Nephron progenitor cell (in vitro differentiated cells): Measurements from ENCODE around the gene C17orf113.

ENCODE experiments used
- DNase-seq: peaks from one replicate; pipeline ENCODE4 v3.0.0; 2021
- H3K27ac Mint-ChIP-seq: 2 replicates; pipeline ENCODE4 v1.8.0; 2021; ENCODE audit warnings: mild to moderate bottlenecking, moderate library complexity, mixed read lengths
- H3K27me3 Mint-ChIP-seq: 2 replicates; pipeline ENCODE4 v1.8.0; 2021; ENCODE audit warnings: mild to moderate bottlenecking, low read depth, mixed read lengths; ENCODE audit not compliant: poor library complexity
- H3K36me3 Mint-ChIP-seq: 2 replicates; pipeline ENCODE4 v1.8.0; 2021; ENCODE audit warnings: low read depth, mixed read lengths
- H3K4me1 Mint-ChIP-seq: 2 replicates; pipeline ENCODE4 v1.8.0; 2021; ENCODE audit warnings: mixed read lengths
- H3K4me3 Mint-ChIP-seq: 2 replicates; pipeline ENCODE4 v1.8.0; 2021; ENCODE audit warnings: mild to moderate bottlenecking, moderate library complexity, mixed read lengths
- H3K9me3 Mint-ChIP-seq: 2 replicates; pipeline ENCODE4 v1.8.0; 2021; ENCODE audit warnings: mild to moderate bottlenecking, moderate library complexity, mixed read lengths
- TF ChIP-seq, protein P1 (sequence below): fragments of 200-600 bp; sonication (generic); IDR thresholded peaks from 2 replicates; pipeline ENCODE4 v1.5.0; 2021; ENCODE audit warnings: antibody characterized with exemption

Gene C17orf113

GRCh38 chr17:42056635-42057034 is 6.2 kb upstream of the C17orf113 start:
- no peaks in the 10 kb centered on the region for H3K36me3 Mint-ChIP-seq
- TF ChIP-seq, protein P1, sequence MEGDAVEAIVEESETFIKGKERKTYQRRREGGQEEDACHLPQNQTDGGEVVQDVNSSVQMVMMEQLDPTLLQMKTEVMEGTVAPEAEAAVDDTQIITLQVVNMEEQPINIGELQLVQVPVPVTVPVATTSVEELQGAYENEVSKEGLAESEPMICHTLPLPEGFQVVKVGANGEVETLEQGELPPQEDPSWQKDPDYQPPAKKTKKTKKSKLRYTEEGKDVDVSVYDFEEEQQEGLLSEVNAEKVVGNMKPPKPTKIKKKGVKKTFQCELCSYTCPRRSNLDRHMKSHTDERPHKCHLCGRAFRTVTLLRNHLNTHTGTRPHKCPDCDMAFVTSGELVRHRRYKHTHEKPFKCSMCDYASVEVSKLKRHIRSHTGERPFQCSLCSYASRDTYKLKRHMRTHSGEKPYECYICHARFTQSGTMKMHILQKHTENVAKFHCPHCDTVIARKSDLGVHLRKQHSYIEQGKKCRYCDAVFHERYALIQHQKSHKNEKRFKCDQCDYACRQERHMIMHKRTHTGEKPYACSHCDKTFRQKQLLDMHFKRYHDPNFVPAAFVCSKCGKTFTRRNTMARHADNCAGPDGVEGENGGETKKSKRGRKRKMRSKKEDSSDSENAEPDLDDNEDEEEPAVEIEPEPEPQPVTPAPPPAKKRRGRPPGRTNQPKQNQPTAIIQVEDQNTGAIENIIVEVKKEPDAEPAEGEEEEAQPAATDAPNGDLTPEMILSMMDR: no peak
- no peak overlapping the region for H3K27ac Mint-ChIP-seq
- H3K9me3 Mint-ChIP-seq: no peaks in the 10 kb centered on the region
- peaks cover 88% of the 10 kb centered on the region for H3K4me1 Mint-ChIP-seq
- no peak overlapping the region for H3K4me3 Mint-ChIP-seq
- DNase-seq: no peak
- H3K27me3 Mint-ChIP-seq: peaks cover 15% of the 10 kb centered on the region

GRCh38 chr17:42055496-42055895 is 5.1 kb upstream of the C17orf113 start:
- no peak overlapping the region for H3K27ac Mint-ChIP-seq
- peak overlapping the region; percentile 65 for H3K4me3 Mint-ChIP-seq
- peaks cover 93% of the 10 kb centered on the region for H3K4me1 Mint-ChIP-seq
- TF ChIP-seq, protein P1: no peak
- peak; percentile 46 for DNase-seq
- no peaks in the 10 kb centered on the region for H3K9me3 Mint-ChIP-seq
- no peaks in the 10 kb centered on the region for H3K36me3 Mint-ChIP-seq
- H3K27me3 Mint-ChIP-seq: peaks cover 21% of the 10 kb centered on the region

- TF ChIP-seq, protein P1: no peak
- Mint-ChIP-seq H3K27me3 (peaks cover 21% of the 10 kb centered on the region), H3K27ac (peak overlapping the region; percentile 39), H3K4me1 (peaks cover 89% of the 10 kb centered on the region), H3K4me3 (peak overlapping the region; percentile 65), H3K36me3 (no peaks in the 10 kb centered on the region), H3K9me3 (no peaks in the 10 kb centered on the region)
- DNase-seq: no peak
Observed at GRCh38 chr17:42055027-42055426, 4.6 kb upstream of the C17orf113 start.

GRCh38 chr17:42053731-42054500 is 3.5 kb upstream of the C17orf113 start:
- peak; percentile 52 for DNase-seq
- H3K27me3 Mint-ChIP-seq: peaks cover 21% of the 10 kb centered on the region
- H3K36me3 Mint-ChIP-seq: no peaks in the 10 kb centered on the region
- no peak overlapping the region for H3K27ac Mint-ChIP-seq
- TF ChIP-seq, protein P1: no peak
- H3K4me3 Mint-ChIP-seq: peak overlapping the region; percentile 89
- peaks cover 90% of the 10 kb centered on the region for H3K4me1 Mint-ChIP-seq
- H3K9me3 Mint-ChIP-seq: no peaks in the 10 kb centered on the region

- Mint-ChIP-seq H3K27me3 (peaks cover 21% of the 10 kb centered on the region), H3K4me3 (peak overlapping the region; percentile 89), H3K36me3 (no peaks in the 10 kb centered on the region), H3K4me1 (peaks cover 86% of the 10 kb centered on the region), H3K9me3 (no peaks in the 10 kb centered on the region), H3K27ac (no peak overlapping the region)
- no peak for DNase-seq
- TF ChIP-seq, protein P1: no peak
Observed at GRCh38 chr17:42052346-42052877, 2.0 kb upstream of the C17orf113 start.

DNA sequence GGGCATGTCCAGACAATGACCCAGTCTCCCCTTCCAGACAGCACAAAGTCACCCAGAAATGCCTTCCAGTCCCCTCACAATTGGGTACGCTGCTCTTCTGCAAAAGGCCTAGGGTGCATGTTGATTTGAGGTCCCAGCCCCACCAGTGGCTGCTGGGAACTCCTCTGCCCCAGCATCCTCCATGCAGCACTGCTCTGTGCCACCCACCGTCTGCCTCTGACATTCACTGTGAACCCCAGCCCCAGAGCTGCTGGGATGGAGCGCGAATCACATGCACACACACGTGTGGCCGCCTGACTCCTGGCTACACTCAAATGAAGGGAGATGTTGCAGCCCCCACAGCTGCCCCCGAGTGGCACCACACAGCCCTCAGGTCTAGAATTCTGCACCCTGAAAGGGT is 1.2 kb upstream of the C17orf113 start:
- no peaks in the 10 kb centered on the region for H3K9me3 Mint-ChIP-seq
- peaks cover 21% of the 10 kb centered on the region for H3K27me3 Mint-ChIP-seq
- H3K4me1 Mint-ChIP-seq: peaks cover 78% of the 10 kb centered on the region
- TF ChIP-seq, protein P1: no peak
- H3K4me3 Mint-ChIP-seq: peak overlapping the region; percentile 89
- no peaks in the 10 kb centered on the region for H3K36me3 Mint-ChIP-seq
- DNase-seq: no peak
- no peak overlapping the region for H3K27ac Mint-ChIP-seq
